Testis (tissue), 3 donors: ENCODE measurements around the gene C2orf92. TPM values are rescaled to one million over a fixed set of nuclear protein-coding genes. Genes with fewer than 3 reads are reported as not detected.

Experiments
- DNase-seq: peaks from one replicate; pipeline ENCODE4 v3.0.0-alpha.2; 2019
- H3K27ac ChIP-seq, 2 donors: fragments of 200-600 bp; sonication (generic); one replicate each; pipeline ENCODE4 v1.5.1; 2019
- H3K27me3 ChIP-seq: fragments of 200-600 bp; sonication (generic); one replicate; pipeline ENCODE4 v1.5.1; 2019
- H3K36me3 ChIP-seq: fragments of 200-600 bp; sonication (generic); one replicate; pipeline ENCODE4 v1.5.1; 2017; ENCODE audit warnings: low read depth; ENCODE audit errors: missing control alignments
- H3K4me1 ChIP-seq: fragments of 200-600 bp; sonication (generic); one replicate; pipeline ENCODE4 v1.5.1; 2019
- H3K4me3 ChIP-seq, 2 donors: fragments of 200-600 bp; sonication (generic); one replicate each; pipeline ENCODE4 v1.5.1; 2017 to 2019
- H3K9me3 ChIP-seq: fragments of 200-600 bp; sonication (generic); one replicate; pipeline ENCODE4 v1.5.1; 2017
- POLR2A ChIP-seq: fragments of 450-650 bp; IDR thresholded peaks from one replicate; pipeline ENCODE4 v1.6.1; 2017; ENCODE audit warnings: antibody characterized with exemption, mild to moderate bottlenecking, moderate library complexity
- WGBS, 2 donors: methylation state at CpG; one replicate each; pipeline ENCODE4 v1.1.5; 2018; 5-methylcytosine and 5-hydroxymethylcytosine counted together
- intact Hi-C: fragments of 100-400 bp; cut with DNase I; formaldehyde crosslinking; loops from one replicate; pipeline ENCODE4 v1.15.1; 2023; ENCODE audit warnings: low total_unique reads
- polyA plus RNA-seq: library from polyadenylated mRNA; stranded (reverse); fragments of 350-450 nt; fragmentation: Illumina TruSeq; extraction: RNeasy Lipid Tissue Mini Kit (QIAGEN cat#74804); gene quantifications from one replicate; pipeline ENCODE4 v1.2.3, GENCODE V29; 2014; ENCODE audit warnings: low read depth, low replicate concordance; ENCODE audit not compliant: insufficient read depth
- total RNA-seq, 2 donors: library from RNA; depleted of rRNA; stranded (reverse); fragments of >200 nt; gene quantifications; one replicate each; pipeline ENCODE4 v1.2.3, GENCODE V29; 2016
- TF ChIP-seq, protein P1 (sequence below), 3 experiments: fragments of 450-650 bp in 2 of 3; fragments of 200-600 bp in 1 of 3; sonication (generic) in 1 of 3; IDR thresholded peaks; one replicate each; pipeline ENCODE4 v1.5.1; 2016 to 2019; ENCODE audit warnings: antibody characterized with exemption in 3 of 3, mild to moderate bottlenecking in 2 of 3, moderate library complexity in 1 of 3

Gene C2orf92
- total and polyA plus RNA-seq, 3 donors from 2014 or later: 27.8 to 51.2 (median 35.7) TPM

GRCh38 chr2:97715951-97716694, 46.6 kb downstream of the C2orf92 start:
- Histone ChIP-seq H3K27ac (no peak overlapping the region), H3K4me3 (no peak overlapping the region), H3K36me3 (no peaks in the 10 kb centered on the region), H3K27me3 (no peaks in the 10 kb centered on the region), H3K4me1 (no peaks in the 10 kb centered on the region), H3K9me3 (no peaks in the 10 kb centered on the region)
- TF ChIP-seq, protein P1, sequence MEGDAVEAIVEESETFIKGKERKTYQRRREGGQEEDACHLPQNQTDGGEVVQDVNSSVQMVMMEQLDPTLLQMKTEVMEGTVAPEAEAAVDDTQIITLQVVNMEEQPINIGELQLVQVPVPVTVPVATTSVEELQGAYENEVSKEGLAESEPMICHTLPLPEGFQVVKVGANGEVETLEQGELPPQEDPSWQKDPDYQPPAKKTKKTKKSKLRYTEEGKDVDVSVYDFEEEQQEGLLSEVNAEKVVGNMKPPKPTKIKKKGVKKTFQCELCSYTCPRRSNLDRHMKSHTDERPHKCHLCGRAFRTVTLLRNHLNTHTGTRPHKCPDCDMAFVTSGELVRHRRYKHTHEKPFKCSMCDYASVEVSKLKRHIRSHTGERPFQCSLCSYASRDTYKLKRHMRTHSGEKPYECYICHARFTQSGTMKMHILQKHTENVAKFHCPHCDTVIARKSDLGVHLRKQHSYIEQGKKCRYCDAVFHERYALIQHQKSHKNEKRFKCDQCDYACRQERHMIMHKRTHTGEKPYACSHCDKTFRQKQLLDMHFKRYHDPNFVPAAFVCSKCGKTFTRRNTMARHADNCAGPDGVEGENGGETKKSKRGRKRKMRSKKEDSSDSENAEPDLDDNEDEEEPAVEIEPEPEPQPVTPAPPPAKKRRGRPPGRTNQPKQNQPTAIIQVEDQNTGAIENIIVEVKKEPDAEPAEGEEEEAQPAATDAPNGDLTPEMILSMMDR (IDR thresholded peaks at IDR 0.05): no peak
- TF ChIP-seq POLR2A: no peak
- intact Hi-C loops: no loop called here
- DNase-seq: no peak
- 77 to 85% methylated on average over 8 to 9 of the region's 9 CpGs for WGBS, 2 donors

DNA sequence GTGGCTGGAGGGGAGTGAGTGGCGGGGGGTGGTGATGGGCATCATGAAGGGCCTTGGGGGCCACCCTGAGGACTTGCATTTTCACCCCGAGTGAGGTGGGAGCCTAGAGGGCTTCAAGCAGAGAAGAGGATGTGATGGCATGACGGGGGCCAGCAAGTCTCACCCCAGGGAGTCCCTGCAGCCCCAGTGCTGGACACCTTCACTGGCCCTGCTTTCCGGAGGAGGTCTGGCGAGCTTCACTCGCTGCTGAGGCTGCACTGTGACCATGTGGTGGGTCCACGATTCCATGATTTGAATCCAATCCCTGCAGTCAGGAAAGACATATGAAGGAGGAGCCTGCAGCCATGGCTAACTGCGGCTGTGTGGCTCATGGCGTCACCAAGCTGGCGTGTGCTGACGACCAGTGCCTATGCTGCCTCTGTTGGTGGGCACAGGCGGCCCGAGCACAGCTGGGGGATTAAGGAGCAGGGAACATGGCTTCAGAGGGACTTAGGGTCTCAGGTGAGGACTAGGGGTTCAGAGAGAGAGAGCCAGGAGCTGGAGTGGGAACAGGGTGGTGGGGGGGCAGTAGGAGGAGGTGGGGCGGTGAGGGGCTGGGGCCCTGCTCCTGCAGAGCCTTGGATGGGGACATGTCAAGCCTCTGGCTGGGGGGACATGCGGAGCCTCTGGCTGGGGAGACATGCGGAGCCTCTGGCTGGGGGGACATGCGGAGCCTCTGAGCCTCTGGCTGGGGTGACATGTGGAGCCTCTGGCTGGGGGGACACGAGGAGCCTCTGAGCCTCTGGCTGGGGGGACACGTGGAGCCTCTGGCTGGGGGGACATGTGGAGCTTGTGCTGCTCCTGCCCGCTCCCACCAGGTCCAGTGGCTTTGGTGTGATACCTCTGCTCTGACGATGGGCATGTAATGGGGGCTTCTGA, 47.4 kb downstream of the C2orf92 start:
- H3K27me3 ChIP-seq: no peaks in the 10 kb centered on the region
- no peak overlapping the region for H3K27ac ChIP-seq
- no peak overlapping the region for H3K4me3 ChIP-seq
- H3K4me1 ChIP-seq: no peaks in the 10 kb centered on the region
- no peak for DNase-seq
- no peaks in the 10 kb centered on the region for H3K36me3 ChIP-seq
- WGBS, 2 donors: 87 to 92% methylated on average over 5 to 21 of the region's 21 CpGs
- intact Hi-C loops: no loop called here
- H3K9me3 ChIP-seq: no peaks in the 10 kb centered on the region
- TF ChIP-seq, protein P1 (IDR thresholded peaks at IDR 0.05): no peak
- no peak for TF ChIP-seq POLR2A

- Histone ChIP-seq H3K27ac (no peak overlapping the region), H3K4me1 (no peaks in the 10 kb centered on the region), H3K9me3 (no peaks in the 10 kb centered on the region), H3K36me3 (no peaks in the 10 kb centered on the region), H3K4me3 (no peak overlapping the region), H3K27me3 (no peaks in the 10 kb centered on the region)
- TF ChIP-seq POLR2A: no peak
- TF ChIP-seq, protein P1 (IDR thresholded peaks at IDR 0.05): no peak
- WGBS, 2 donors: 57 to 66% methylated on average over 3 of the region's 3 CpGs
- no peak for DNase-seq
- intact Hi-C loops: no loop called here
Observed at GRCh38 chr2:97717613-97717995, 48.1 kb downstream of the C2orf92 start.

- Histone ChIP-seq H3K27ac (no peak overlapping the region), H3K27me3 (no peaks in the 10 kb centered on the region), H3K4me3 (no peak overlapping the region), H3K9me3 (no peaks in the 10 kb centered on the region), H3K36me3 (no peaks in the 10 kb centered on the region), H3K4me1 (no peaks in the 10 kb centered on the region)
- 76 to 85% methylated on average over 10 to 21 of the region's 21 CpGs for WGBS, 2 donors
- no peak for TF ChIP-seq POLR2A
- TF ChIP-seq, protein P1 (IDR thresholded peaks at IDR 0.05): no peak
- intact Hi-C loops: no loop called here
- DNase-seq: no peak
Observed at GRCh38 chr2:97718051-97718882, 48.8 kb downstream of the C2orf92 start.
